ENCODE data around the gene C1QTNF7.

The C1QTNF7 gene

DNA sequence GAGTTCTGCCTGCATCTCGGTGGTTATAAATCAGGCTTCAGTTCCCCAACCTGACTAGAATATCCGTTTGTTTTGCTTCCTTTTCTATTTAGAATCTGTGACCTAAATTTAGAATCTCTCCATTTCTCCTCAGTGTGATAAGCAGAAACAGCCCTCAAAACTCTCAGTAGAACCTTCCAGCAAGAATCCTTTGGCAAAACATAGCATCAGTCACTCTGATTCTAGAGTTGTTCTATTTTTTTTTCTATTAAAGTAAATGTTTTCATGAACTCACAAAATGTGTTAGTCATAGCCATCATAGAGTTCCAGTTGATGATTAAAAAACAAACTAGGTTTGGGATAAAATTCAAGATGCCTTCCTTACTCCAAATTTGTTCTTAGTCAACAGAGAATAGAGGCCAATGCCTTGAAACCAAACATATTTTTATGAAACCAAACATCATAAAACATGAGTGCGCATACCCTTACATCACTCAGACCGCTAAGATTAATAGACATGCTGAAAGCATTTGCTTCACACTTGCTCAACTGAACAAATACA, 13.2 kb upstream of the C1QTNF7 start:
- DNase-seq: no peak

DNA sequence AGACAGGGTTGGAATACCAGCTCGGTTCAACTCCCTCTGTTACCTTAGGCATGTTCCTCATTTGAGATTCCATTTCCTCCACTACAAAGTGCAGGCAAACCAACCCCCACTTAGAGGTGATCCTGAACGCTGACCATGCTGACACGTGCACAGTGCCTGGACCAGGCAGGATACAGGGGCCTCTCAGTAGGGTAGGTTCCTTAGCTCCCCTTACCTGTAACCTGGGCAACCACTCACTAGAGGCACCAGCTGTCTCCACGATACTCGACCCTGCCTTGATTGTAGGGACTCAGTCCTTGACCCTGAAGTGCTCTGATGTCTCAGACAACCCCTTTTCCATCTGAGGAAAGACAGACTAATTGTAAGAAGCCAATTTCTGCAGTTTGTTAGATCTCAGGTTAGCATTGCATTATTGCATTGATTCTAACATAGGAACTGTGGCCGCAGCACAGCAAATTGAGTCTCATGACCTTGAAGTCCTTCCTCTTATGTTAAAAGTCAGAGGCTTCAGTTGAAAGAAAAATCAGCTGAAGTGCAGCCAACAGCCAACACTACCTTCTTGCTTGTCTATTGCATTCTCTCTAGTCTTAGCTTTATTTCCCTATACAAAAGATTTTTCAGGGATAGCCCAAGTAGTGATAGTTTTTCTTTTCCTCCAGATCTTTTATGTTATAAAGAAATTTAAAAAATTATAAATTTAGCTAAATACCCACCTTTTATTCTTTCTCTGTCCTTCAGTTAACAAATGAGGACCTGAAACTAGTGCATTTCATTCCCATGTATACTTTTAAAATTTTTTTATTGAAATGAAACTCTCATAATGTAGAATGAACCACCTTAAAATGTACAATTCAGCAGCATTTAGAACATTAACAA, 11.2 kb upstream of the C1QTNF7 start:
- peak; percentile 57 to 64 for DNase-seq

DNA sequence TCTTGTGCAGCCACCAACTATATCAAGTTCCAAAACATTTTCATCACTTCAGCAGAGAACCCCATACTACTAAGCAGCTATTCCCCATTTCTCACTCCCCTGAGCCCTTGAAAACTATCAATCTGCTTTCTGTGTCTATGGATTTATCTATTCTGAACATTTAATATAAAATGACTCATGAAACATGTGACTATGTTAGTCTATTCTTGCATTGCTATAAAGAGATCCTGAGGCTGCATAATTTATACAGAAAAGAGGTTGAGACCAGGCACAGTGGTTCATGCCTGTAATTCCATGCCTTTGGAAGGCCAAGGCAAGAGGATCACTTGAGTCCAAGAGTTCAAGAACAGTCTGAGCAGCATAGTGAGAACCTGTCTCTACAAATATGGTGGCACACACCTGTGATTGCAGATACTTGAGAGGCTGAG, 10.6 kb upstream of the C1QTNF7 start:
- DNase-seq: no peak

DNA sequence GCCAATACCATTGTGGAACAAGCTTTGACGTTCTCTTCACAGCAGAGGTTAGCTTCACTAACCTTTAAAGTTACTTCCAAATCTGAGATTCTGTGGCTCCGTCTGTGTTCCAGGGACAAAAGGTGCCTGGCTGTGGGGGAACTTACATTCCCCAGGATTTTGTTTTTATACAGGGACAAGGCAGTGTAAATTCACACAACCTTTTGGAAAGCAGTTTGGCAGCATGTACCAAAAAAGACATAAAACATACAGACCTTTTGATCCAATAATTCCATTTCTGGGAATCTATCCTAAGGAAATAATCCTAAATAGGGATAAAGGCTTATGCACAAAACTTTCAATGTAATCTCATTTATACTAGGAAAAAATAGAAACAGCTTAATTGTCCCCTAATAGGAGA, 8.9 kb upstream of the C1QTNF7 start:
- no peak for DNase-seq

DNA sequence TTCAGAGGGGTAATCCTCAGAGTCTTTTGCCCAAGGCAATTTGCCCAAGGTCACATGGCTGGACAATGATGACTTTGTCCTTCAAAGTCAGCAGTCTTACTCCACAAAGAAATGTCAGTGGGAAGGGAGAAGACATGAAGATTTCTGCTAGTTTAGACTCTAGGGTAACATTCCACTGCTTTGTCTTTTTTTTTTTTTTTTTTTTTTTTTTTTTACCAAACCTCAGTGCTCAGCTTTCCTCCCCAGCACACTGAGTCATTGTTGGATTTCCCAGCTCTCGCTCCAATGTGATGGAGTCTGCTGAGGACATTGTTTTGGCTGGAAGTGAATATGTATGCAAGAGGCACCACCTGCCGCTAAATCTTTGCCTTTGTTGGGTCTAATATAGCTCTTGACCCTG, 7.2 kb upstream of the C1QTNF7 start:
- DNase-seq: no peak

DNA sequence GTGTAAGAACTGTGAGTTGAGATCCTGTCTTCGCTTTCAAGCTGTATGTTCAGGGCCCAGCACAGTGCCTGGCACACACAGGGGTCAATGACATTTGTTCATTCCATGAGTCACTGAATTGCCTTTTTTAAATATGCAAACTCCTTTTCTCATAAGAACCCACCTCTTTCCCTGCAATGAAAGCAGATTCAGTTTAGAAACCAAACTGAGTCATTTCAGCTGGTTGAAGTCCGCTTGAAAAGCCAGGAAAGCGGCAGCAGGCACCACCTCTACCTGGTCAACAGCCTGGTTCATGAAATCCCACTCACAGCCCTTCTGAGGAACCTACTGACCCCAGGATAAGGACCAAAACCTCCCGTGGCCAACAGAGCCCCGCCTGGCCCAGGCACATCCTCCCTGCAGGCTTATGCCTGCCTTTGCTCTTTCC, 4.5 kb upstream of the C1QTNF7 start:
- DNase-seq: no peak

DNA sequence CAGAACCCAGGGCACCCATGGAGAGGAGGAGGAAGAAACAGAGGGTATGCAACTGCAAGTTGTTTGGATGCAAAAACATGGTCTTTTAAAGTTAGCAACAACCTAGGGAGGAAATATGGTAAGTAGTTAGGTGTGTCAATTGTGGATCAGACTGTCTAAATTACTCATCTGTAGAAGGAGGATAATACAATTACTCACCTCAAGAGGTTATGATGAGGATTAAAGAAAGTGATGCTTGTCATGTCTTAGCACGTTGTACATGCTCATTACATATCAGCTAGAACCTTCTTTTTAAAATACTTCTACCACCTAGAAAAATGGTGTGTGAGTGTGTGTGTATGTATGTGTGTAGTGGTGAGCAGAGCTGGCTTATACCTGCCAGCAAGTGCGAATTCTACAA, 2.3 kb upstream of the C1QTNF7 start:
- no peak for DNase-seq

DNA sequence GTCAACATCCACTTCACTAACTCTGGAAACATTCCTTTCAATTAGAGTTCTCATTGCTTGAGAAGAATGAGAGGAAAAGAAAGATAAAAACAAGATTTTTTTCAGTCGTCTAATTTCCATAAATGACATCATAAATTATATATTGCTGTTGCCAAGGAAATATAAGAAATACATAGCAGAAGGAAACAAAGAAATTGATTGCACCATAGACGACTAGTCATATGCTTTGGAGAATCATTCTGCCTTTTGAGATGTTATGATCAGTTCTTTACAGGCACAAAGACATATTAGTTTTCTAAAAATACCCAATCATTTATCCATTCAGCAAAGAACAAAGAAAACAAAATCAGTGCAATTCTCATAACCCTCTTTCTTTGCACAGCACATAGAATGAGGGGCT, 672 bp upstream of the C1QTNF7 start:
- peak; percentile 31 to 75 for DNase-seq

DNA sequence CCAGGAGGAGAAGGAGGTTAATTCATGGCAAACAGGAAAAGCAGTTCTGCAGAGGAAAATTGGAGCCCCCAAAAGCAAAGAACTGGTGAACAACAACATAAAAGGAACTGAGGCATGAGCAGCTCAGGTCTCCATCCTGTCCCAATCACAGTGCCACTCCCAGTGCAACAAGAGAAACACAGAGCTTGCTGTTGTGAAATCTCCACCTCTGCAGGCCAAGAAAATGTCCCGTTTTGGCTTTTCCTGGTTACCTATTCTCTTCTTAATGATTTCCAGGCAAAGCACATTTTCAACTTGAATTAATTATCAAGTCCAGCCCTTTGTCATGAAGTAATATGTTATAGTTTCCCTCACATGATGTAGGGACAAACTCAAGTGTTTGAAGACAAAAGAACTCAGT, 778 bp downstream of the C1QTNF7 start:
- no peak for DNase-seq

DNA sequence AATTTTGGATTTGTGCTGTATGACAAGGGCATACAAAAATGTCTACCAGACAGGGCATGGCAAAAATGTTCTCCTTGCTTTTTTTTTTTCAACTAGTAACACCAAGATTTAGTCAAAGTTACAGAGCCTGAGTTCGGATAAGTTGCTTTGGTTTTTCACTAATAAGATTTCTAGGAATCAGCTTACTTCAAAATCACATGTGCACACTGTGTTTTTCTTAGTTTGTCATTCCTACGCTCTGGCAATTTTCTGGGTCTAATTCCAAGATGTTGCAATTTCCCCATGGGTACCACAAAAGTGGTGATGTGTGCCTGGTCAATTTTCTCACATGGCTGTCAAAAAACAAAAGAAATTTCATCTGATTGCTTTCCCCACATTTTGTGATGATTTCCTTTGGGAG, 6.3 kb downstream of the C1QTNF7 start:
- DNase-seq: no peak

DNA sequence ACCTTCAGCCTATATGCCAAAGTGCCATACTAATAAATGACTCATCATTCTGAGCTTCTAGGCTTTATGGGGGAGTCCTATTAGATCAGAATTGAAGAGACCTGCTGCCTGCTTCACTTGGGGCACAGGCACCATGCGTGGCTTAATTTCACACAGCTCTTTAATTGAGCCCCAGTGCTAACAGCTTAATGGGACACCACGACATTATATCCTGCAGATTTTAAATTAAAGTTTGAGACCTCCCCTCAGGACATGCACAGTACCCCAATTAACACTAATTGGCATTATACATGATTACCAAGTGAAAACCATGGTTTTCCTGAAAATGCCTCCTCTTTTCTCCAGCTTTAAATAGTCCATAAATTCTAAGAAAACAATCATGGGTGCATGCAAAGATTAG, 6.8 kb downstream of the C1QTNF7 start:
- DNase-seq: no peak

DNA sequence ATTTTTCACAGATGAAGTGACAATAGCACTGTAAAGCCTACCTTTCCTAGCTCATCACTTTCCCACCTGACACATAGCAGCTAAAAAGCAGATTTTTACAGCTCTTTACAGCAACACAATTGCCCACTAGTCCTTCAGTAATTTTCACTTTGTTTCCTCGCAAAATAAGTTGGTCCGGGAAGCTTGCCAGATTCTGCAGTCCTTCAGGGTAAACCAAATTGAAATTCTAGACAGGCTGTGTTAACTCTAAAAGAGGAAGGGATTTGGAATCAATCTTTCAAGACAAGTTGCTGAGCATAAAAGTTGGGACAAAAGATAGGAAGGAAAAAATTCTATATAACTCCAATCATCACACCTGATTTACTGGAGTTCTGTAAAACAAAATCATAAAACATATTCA, 8.7 kb downstream of the C1QTNF7 start:
- DNase-seq: no peak

DNA sequence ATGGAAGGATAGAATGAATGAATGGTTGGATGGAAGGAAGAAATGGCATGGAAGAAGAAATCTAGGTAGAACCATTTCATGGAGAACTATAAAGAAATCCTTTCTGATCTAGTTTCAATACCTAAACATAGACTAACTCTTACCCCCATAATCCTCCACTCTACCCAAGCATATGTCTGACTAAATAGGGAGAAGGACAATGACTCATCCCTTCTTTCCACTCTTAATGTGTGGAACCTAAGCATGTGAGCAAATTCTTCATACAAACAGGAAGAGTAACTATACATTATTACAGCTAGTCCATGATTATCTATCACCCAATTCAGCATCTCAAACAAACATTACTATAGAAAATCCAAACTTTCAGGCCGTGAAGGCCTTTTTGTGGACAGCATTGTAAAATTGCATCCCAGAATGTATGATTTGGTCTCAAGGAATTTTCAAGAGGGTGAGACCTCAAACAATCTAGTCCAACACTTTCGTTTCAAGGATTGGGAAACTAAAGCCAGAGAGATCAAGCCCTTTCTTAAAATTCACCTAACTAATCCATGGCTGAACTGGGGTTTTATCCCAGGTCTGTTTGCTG, 11.2 kb downstream of the C1QTNF7 start:
- peak; percentile 46 for DNase-seq

DNA sequence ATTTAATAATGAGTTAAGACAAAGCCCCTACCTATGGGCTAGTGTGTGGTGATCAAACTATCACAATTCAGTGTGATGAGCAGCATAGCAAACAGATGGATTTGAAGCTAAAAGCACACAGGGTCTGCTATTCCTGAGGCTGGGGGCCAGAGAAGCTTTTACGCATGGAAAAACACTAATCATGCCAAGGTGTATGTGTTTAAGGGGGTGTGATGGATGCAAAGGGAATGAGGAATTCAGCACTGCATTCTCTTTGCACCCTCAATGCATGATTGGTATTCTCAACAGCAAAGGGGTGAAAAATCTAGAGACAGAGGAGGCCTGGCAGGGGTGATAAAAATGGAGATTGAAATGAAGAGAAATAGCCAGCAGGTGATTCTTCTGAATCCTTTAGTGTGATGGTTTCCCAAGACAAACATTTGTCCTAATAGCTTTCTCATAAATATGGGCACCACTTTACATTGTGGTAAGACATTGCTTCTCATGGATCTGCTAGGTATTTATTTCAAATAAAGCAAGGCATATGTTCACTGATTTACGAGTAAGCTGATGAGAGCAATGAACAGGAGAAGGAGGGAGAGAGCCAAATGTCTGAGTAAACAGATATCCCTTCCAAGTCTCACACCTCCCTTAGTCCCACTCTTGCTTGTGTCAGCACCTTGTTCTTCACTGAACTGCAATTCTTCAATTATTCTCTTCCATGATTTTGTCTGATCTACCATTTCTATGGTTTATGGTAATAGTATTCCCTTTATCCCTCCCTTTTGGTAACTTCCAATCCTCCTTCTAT, 15.7 kb downstream of the C1QTNF7 start:
- DNase-seq: no peak

DNA sequence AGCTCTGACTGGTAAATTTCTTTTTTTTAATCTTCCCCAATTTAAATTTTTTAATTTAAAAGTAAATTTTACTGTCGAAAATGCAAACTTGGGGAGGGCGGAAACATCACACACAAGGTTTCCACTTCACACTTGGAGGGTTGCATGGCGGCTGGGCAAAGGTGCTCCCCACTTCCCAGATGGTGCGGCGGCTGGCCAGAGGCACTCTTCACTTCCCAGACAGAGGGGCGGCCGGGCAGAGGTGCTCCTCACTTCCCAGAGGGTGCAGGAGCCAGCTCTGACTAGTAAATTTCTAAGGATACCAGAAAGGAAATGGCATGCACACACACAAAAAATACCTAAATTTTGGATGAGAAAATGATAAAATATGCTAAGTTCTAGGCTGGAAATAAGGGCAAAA, 16.4 kb downstream of the C1QTNF7 start:
- DNase-seq: no peak

DNA sequence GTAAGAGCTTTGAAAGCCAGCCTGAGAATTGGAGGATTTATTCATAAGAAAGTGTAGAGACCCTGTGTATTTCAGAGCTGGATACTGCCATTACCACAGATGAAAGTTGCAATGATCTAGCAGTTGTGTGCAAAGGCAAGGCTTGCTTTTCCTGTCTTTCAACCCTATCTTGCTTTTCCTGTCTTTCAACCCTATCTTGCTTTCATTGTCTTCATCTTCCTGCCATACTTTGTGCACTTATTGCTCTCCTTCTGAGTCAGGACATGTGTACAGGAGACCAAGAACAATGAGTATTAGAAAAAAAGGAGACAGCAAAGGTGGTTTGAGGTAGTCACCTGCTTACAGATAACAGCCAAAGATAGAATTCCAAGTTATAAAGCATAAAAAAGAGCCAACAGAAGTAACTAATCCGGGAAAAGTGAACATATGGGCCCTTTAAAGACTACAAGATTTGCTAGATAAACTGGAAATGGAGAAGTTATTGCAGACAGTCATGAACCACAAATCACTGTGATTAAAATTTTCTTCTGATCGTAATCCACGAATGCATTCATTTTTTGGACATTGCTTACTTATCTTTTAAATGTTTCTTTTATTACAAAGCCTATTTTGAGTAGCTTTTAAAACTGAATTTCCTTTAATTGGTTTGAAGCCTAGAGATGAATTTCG, 17.2 kb downstream of the C1QTNF7 start:
- DNase-seq: no peak

DNA sequence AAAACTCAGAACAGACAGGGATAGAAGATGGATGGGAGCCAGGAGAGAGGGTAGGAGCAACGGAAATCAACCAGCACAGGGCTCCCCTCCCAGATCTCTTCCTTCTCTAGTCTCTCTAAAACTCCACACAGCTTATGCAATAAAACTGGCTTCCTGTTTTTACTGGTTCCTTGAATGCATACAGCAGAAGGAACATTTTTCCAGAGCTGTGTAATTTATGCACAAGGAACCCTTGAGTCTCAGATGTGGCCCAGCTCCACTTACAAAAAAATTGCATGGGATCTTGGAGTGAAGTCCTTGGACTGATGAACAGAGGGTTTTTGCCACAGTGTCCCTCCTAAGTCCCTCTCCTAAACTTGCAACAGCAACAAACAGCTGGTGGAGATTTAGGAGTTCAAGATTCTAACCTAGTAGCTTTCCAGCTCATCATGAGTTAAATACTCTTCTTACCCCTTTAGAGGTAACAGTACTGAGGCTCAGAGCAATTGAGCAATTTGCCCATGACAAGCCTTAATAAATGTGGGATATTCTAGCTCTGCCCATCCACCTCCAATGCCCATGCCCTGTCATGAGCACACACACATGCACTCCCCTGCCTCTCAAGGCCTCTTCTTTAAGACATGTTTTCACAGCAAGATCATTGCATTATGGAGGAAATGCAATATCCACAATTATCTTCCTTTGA, 23.5 kb downstream of the C1QTNF7 start:
- peak; percentile 72 to 81 for DNase-seq

DNA sequence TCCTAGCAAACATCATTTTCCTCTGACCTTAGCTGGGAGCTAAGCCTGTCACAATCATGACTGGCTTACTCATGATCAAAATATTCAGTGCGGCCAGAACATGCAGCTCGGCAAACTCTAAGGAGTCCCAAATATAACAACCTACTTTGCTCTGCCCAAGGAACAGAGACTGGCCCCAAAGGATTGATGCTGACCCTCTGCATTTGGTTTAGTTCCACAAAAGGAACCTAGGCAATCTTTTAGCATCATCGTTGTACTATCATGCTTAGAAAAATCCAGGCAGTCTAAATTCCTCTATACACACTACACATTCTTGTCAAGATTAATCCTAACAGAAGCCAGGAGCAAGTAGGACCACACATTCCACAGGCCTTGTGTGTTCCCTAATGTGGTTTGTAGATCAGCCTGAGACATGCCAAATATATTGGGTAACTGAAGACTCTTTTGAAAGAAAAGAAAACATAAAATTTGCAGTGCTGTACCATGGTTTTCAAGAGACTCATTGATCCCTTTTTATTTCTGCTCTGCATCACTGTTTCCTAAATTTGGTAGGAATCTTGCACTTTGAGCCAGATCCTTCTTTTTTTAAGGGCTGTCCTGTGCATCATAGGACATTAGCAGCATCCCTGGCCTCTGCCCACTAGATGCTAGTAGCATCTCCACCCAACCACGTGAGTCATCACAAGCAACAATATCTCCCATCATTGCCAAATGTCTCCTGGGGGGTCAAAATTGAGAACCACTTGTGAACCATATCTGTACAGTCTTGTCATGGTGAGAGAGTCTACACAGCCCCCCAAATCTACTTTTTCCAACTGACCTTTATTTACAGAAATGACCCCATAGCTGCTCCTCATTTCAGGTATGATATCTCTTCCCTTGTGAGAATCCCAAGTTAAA, 24.3 kb downstream of the C1QTNF7 start:
- DNase-seq: no peak

DNA sequence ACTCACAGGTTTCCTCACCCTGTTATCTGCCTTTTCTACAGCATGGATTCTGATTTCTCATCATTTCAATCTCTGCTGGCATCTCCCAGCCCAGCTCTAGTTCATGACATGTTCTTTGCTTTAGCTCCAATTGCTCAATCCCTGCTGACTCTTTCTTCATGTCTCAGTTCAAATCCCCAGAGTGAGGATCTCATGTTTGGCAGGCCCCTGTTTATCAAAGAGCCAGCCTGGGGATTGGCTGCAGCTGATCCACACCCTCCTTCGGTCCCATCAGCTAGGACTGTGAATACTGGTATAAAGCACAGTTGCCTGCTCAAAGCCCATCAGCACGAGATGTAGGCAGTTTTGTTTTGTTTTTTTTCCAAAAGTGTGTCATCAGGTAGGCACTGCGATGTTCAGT, 27.5 kb downstream of the C1QTNF7 start:
- peak; percentile 34 to 42 for DNase-seq

DNA sequence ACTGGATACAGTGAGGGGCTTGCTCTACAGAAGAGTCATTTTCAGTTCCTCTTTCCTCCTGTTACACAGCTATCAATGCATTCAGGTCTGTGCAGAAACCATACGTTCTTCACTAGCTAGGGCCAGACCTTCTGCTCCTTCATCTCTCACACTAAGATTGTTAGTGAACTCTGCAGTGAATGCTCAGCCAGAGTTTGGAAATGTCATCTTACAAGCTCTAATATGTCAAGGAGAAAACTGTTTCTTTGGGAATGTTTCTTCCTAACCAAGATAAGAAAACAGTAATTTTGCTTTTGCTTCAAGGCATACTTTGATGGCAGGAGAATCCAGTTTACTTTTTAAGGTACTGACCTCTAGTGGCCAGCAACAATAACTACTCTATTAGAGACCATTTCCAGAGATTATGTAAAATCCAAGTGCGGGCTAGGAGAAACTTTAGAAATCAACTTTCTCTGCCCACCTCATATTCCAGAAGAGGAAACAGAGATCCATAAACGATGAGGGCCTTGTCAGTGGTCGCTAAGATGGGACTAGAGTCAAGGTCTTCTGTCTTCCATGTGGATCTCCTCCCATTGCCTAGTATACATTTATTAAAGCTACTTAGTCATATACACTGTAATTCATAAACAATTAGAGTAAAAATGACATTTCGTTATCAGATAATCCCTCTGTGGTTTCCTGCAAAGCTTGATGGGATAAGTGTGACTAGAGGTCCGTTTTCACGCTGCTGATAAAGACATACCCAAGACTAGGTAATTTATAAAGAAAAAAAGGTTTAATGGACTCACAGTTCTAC, 29.8 kb downstream of the C1QTNF7 start:
- peak; percentile 43 to 48 for DNase-seq

Data from inflammatory macrophage (primary cell).